GM19397 (cell line): ENCODE measurements around the gene MAP1B.

Experiments used
- ATAC-seq: cut with Tn5 transposase; IDR thresholded peaks from one replicate; pipeline ENCODE4 v1.9.1; 2021; ENCODE audit warnings: mild to moderate bottlenecking, moderate library complexity; ENCODE audit not compliant: unreplicated experiment

MAP1B gene

GRCh38 chr5:72130351-72130761, 23.1 kb downstream of the MAP1B start:
- ATAC-seq, result no peak

- ATAC-seq, result no peak
Observed at GRCh38 chr5:72133212-72133990, 26.1 kb downstream of the MAP1B start.

GRCh38 chr5:72134226-72134899, 27.1 kb downstream of the MAP1B start:
- ATAC-seq, result no peak

DNA sequence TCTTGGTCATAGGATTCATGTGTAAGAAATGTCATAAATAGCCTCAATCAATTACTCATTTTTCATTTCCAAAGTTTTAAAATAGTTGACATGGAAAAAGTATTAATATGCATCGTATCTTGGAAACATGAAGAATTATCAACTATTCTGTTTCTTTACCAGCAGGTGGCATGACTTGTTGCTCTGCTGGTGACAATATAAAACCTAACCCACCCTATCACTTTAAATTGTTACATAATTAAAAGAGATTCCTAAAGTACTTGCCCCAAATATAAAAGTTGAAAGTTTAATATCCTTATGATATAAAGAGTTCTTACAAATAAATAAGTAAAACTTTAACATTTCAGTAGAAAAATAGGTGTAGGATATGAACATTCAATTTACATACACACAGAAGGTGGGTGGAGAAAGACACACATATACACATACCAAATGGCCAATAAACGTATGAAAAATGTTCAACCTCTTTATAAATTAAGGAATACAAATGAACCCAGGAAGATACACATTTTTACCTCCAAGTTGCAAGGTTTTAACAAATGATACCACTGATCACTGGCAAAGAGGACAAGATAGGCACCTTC, 30.6 kb downstream of the MAP1B start:
- no peak for ATAC-seq

GRCh38 chr5:72138943-72139521, 31.8 kb downstream of the MAP1B start:
- ATAC-seq, result no peak

DNA sequence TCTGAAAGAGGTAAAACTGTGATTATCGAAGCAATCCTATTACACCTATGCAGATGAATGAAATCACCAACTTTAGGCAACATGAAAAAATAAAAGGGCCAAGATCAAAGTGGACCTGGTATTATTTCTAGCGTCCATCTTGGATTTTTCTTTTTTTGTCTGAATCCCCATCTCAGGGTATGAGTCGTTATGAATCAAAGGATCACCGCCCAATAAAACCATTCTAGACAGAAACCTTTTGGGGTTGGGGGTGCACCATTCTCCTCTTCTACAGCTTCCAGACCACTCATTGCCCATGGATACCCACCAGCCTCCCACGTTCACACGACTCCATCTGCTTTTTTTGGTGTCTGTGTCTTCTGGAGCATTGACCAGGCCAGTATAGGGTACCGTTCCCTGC, 33.4 kb downstream of the MAP1B start:
- no peak for ATAC-seq

DNA sequence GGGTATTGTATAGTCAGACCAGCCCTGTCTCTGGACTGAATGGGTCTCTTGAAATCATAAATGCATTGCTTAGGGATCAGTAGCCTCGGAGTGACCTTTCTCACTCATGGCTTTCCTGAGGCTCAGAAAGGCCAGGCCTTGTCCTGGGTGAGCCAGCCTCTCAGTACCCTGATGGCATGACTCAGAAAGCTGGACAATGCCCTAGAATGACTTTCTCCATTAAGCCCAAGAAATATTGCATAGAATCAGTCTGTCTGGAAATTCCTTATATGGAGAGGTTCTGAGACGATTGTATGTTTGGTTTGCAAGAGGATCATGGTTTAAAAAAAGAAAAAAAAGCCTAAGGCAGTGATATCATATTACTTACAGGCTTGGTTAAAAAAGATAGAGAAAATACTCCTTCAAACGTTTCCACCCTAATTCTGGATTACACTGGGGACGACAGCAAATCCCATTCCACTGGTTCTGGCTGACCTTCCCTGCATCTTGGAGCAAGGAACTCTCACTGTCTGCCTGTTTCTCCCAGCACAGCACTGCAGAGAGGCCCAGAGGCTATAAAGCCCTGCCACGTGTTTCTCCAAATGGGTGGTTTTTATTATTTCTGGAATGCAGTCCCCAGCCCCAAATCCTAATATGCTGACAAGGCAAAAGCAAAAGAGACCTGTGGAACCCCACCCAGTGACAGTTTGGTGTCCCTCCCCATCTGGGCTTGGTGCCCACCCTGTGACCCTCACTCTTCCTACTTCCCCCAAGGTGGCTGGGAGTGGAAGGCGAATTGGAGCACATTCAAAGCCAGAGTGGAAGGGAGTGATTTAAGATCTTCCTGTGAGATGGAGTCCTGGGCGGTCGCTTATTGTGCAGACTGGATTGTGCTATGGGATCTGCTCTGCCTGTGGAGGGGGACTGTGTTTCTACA, 34.4 kb downstream of the MAP1B start:
- no peak for ATAC-seq

DNA sequence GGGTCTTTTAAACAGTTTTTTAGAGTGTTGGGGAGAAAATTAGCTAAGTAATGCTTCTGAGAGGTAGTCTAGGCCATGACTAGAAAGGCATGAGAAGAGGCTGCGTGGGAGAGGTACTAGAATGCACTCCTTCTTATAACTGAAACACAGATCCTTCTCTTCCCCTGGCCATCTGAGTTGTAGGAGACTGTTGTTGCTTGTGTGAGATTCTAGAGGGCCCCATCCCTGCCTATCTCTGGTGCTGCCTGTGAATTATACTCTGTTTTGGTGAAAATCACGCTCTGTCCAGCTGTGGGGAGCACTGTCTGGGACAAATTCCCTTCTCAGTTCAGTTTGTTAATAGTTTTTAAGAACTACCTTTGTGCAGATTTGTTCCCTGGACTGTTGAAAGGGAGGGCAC, 37.5 kb downstream of the MAP1B start:
- ATAC-seq, result no peak

- no peak for ATAC-seq
Observed at GRCh38 chr5:72145348-72145747, 38.1 kb downstream of the MAP1B start.

GRCh38 chr5:72146056-72146455, 38.8 kb downstream of the MAP1B start:
- ATAC-seq, result no peak

GRCh38 chr5:72147569-72147968, 40.3 kb downstream of the MAP1B start:
- no peak for ATAC-seq

DNA sequence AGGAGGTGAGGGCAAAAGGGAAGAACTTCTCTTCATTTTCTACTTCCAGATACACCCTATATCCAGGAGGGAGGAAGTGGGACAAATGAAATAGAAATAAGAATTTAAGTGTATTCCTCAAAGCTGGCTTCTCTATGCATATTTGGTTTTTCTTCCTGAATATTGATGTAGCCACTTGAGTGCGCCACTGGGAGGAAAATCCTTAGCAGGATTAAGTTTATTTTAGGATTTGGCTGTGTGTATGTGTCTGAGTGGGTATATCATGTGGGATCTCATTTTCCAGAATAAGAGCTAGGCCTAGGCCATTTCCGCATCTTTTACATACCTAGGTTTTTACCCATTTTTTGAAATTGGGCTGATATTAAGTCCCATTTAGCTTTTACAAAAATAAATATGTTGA, 42.5 kb downstream of the MAP1B start:
- ATAC-seq, result no peak

DNA sequence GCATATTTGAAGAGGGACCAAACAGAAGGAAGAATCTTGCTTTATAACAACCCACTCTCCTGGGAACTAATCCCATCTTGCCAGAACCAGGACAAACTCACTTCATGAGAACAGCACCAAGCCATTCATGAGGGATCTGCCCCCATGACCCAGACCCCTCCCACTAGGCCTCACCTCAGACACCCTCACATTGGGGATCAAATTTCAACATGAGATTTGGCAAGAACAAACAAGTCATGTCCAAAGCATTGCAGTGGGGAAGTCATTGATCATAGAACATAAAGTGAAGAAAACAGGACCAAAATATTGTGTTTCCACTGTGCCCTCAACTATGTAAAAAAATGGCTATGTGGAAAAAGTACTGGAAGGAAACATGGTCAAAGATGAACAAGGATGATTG, 43.9 kb downstream of the MAP1B start:
- ATAC-seq, result no peak

DNA sequence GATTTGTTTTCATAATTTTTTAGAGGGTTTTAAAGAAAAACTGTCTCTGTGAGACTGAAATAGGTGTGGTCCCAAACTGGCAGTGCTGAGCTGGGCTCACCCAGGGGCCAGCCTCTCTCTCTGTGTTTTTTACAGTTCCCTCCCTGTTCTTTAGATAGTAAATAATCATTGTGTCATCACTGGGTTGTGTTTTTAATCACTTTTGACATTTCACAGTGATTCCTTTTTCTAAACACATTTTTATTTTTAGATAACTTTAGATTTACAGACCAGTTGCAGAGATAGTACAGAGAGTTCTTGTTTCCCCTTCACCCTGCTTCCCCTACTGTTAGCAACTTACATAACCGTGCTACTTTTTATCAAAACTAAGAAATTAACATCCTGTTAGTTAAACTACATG, 44.4 kb downstream of the MAP1B start:
- ATAC-seq, result no peak

DNA sequence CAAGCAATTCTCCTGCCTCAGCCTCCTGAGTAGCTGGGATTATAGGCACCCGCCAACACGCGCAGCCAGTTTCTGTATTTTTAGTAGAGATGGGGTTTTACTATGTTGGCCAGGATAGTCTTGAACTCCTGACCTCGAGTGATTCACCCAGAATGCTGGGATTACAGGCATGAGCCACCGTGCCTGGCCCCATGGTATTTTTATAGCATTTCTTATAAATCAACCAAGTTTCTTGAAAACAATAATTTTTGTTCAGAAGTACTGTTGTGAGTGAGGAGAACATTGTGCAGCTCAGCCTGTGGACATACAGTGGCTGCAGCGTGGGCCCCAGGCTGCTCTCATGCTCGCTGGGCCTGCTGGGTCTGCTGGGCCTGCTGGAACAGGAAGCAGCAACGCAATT, 45.3 kb downstream of the MAP1B start:
- no peak for ATAC-seq

DNA sequence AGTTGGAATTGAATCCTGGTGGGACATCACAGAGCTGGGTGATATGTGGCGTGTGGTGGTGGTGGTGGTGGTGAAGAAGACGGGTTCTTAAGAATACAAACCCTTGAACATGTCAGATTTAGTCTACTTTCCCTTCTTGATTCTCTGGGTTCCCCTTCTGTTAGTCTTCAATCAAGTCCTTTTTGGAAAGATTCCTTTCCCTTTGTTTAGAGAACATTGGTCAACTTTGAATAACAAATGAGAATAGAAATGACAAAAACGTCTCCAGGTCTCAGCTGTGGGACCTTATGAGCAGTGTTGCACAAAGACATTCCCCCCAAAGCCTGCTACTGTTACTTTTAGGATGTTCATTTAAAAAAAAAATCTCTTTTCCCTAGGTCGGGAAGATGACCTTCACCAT, 46.3 kb downstream of the MAP1B start:
- no peak for ATAC-seq

DNA sequence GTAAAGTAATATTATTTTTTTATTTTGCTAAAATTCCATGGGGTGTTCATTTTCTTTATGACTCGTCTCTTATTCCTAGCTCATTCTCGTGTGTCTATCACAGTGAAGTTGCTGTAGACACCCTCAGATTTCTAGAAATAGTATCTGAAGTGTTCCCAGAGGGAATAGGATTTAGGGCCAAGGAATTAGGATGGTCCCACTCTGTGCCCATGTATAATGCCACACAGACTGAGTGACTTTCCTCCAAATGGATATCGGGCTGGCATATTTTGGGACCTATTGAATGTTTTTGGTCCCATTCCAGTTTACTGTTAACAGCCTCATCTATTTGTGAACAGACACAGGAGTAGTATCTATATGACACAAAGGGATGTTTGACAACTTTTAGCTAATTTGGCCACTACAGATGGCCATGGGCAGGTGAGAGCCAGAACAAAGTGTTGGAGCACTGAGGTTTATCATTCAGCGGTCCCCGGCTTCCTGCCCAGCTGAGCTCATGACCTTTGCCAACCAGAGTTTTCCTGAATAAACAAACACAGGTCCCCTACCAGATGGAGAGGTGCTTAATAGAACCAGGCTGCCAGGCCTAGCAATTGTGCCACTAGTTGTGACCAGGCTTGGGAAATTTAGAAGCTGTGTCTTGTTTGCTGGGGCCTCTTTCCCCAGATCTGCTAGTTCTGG, 46.9 kb downstream of the MAP1B start:
- ATAC-seq, result no peak

DNA sequence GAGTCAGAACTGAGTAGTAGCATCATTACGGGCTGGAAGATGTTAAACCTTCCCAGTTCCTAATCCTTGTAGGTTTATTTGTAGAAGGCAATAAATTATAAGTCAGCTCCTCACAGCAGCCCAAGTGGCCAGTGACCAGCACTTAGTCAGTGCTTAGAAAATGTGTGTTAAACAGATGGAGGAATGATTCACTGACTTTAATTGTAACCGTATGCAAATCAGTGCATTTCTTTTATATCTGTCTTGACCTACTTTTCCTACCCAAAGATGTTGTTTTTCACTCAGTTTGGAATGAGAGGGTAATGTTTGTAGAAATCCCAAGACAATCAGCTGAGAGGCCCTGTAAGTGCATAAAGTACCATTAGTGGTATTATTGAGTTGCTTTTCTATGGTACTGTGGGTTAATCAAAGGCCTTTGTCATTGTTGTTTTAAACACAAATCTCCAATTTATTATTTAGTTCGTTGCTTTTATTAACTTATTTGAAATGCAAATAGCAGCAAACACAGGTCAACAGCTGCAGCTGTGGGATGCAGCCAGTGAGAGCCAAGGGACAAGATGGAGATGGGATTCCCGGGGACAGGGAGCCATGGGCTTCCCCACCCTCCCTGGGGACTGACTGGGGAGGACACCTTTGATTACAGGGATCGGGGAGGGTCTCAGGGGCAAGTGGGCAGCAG, 49.8 kb downstream of the MAP1B start:
- ATAC-seq, result no peak

DNA sequence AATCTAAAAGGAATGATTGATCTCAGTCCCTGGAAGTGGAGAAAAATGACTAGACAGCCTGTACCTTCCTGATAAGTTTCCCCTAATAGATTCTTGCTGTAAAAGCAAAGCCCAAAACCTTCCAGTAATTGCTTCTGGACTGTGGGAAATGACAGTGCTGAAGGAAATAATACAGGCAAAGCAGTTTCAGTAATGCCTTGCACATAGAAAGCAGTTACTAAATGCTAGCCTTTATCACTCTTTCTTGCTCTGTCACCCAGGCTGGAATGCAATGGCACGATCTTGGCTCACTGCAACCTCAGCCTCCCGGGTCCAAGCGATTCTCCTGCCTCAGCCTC, 50.3 kb downstream of the MAP1B start:
- ATAC-seq, result no peak

DNA sequence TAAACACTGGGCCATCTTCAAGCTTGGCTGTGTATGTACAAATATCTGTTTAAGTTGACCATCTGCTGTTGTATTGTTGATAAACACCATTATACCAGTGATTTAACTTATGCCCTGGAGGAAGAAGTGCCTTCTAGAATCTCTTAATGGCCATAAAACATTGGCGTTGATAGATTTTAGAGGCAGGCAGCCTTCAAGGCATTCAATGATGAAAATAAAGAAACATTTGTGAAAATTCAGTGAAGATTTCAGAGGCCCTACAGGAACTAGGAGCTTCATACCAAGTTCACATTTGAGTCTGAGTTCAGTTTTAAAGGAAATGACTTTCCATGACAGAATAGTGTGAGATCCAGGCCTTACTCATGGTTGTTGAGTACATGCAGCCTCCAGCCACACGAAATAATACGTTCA, 52.2 kb downstream of the MAP1B start:
- no peak for ATAC-seq
